ENCODE measurements around the gene KIF4A.

- no peak for TF ChIP-seq CTCF (IDR thresholded peaks at IDR 0.05)
- TF ChIP-seq POLR2A (IDR thresholded peaks at IDR 0.05), result no peak
Measured at GRCh38 chrX:70455366-70456202, 165.7 kb downstream of the KIF4A start.
